B cell (primary cell): ENCODE measurements around the gene TRERF1.

Source experiments
- EZH2 ChIP-seq: IDR thresholded peaks from 2 replicates; pipeline ENCODE4 v1.6.1; 2012; ENCODE audit warnings: borderline replicate concordance, low read depth, mild to moderate bottlenecking, moderate library complexity, low read length; ENCODE audit not compliant: insufficient read depth, poor library complexity, severe bottlenecking
- TF ChIP-seq, protein P1 (sequence below): fragments of 200-600 bp; IDR thresholded peaks from one replicate; pipeline ENCODE4 v1.8.0; 2022; ENCODE audit warnings: antibody characterized with exemption, mild to moderate bottlenecking

DNA sequence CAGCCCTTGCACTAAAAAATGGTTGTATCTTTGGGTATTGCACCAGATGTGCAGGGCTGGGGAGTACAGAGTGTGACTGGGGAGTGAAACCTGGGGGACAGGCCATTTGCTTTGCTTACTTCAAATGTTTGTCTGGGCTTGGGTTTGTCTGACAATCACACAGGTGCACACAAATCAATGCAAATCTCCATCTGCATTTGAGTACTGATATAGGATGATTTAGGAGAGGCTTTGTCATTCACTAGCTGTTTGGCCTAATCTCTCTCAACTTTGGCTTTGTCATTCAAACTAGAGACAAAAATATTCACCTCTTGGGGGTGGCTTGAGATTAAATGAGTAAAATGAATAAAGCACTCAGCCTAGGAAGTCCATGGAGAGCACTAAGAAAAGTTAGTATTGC lies 274.7 kb downstream of the TRERF1 start:
- TF ChIP-seq, protein P1, sequence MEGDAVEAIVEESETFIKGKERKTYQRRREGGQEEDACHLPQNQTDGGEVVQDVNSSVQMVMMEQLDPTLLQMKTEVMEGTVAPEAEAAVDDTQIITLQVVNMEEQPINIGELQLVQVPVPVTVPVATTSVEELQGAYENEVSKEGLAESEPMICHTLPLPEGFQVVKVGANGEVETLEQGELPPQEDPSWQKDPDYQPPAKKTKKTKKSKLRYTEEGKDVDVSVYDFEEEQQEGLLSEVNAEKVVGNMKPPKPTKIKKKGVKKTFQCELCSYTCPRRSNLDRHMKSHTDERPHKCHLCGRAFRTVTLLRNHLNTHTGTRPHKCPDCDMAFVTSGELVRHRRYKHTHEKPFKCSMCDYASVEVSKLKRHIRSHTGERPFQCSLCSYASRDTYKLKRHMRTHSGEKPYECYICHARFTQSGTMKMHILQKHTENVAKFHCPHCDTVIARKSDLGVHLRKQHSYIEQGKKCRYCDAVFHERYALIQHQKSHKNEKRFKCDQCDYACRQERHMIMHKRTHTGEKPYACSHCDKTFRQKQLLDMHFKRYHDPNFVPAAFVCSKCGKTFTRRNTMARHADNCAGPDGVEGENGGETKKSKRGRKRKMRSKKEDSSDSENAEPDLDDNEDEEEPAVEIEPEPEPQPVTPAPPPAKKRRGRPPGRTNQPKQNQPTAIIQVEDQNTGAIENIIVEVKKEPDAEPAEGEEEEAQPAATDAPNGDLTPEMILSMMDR, result no peak
- TF ChIP-seq EZH2, result no peak
